IPS DF 4.7 (cell line): ENCODE results near the gene C1orf232.

Experiments
- DNase-seq: peaks from one replicate; pipeline ENCODE4 v3.0.0-alpha.2; 2013; ENCODE audit warnings: low spot score; ENCODE audit errors: extremely low read depth

The C1orf232 gene

GRCh38 chr1:26125382-26125781, 43.4 kb downstream of the C1orf232 start:
- DNase-seq: no peak

GRCh38 chr1:26124418-26125331, 44.1 kb downstream of the C1orf232 start:
- DNase-seq: no peak

- no peak for DNase-seq
These were observed 45.5 kb downstream of the C1orf232 start for GRCh38 chr1:26122988-26123973.

GRCh38 chr1:26121854-26122773, 46.6 kb downstream of the C1orf232 start:
- DNase-seq: no peak

- DNase-seq: no peak
These were observed 48.7 kb downstream of the C1orf232 start for GRCh38 chr1:26119892-26120608.

- DNase-seq: no peak
These were observed 54.4 kb downstream of the C1orf232 start for GRCh38 chr1:26114165-26114927.
